ENCODE results near the gene SSC5D.

The SSC5D gene

GRCh38 chr19:55553217-55554182, 65.3 kb downstream of the SSC5D start:
- TF ChIP-seq SUZ12 (IDR thresholded peaks at IDR 0.05; ENCODE audit: extremely low read depth, insufficient read depth, insufficient read length) (no peak), YY1 (IDR thresholded peaks at IDR 0.05; ENCODE audit: insufficient read depth, insufficient read length) (no peak), ZNF274 (IDR thresholded peaks at IDR 0.05; ENCODE audit: low read depth, low read length) (no peak)
- no peak for DNase-seq (ENCODE audit: low read depth, low spot score)
- H3K27me3 ChIP-seq (ENCODE audit: insufficient read depth, insufficient read length), result peaks cover 21% of the 10 kb centered on the region
- no peak overlapping the region for H3K4me3 ChIP-seq (ENCODE audit: insufficient read length, low read depth)
- H3K9me3 ChIP-seq (ENCODE audit: insufficient read depth, low read length), result no peaks in the 10 kb centered on the region
- peaks cover 2% of the 10 kb centered on the region for H3K4me1 ChIP-seq (ENCODE audit: insufficient read depth, insufficient read length)
- no peak overlapping the region for H3K9ac ChIP-seq (ENCODE audit: insufficient read length, low read depth)
- no peaks in the 10 kb centered on the region for H3K36me3 ChIP-seq (ENCODE audit: insufficient read depth, insufficient read length, low read length)

DNA sequence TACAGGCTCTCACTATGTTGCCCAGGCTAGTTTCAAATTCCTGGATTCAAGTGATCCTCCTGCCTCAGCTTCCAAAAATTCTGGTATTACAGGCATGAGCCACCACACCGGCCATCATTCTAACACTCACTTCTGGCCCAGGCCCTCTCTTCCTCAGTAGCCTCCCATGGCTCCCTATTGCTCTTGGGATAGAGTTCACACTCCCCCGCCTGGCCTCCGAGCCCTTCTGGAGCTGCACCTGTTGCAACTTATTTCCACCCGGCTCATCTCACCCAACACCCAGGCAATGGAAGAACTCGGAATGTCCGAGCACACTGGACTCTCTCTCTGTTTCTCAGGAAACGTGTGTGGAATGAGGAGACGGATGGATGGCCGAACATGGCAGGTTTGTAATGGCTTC, 66.1 kb downstream of the SSC5D start:
- Histone ChIP-seq H3K9ac (ENCODE audit: insufficient read length, low read depth) (no peak overlapping the region), H3K4me3 (ENCODE audit: insufficient read length, low read depth) (no peak overlapping the region), H3K9me3 (ENCODE audit: insufficient read depth, low read length) (no peaks in the 10 kb centered on the region), H3K27me3 (ENCODE audit: insufficient read depth, insufficient read length) (peaks cover 21% of the 10 kb centered on the region), H3K4me1 (ENCODE audit: insufficient read depth, insufficient read length) (peaks cover 2% of the 10 kb centered on the region), H3K36me3 (ENCODE audit: insufficient read depth, insufficient read length, low read length) (no peaks in the 10 kb centered on the region)
- DNase-seq (ENCODE audit: low read depth, low spot score), result no peak
- TF ChIP-seq ZNF274 (IDR thresholded peaks at IDR 0.05; ENCODE audit: low read depth, low read length) (no peak), YY1 (IDR thresholded peaks at IDR 0.05; ENCODE audit: insufficient read depth, insufficient read length) (no peak), SUZ12 (IDR thresholded peaks at IDR 0.05; ENCODE audit: extremely low read depth, insufficient read depth, insufficient read length) (no peak)

DNA sequence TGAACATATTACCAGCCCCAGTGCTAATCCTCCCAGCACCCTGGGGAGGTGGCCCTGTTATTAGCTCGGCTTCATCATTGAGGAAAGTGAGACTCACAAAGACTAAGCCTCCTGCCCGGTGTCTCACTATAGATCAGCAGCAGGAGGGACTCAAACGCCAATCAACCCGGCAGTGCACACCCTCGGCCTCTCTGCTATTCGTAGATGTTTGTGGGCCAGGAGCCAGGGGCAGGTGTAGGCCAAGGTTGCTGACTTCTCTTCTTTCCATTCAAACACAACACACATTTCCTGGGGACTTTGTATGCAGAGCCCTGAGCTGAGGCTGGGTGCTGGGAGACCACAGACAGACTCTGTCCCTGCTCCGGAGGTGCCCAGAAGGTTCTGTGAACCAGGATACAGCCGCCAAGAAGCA, 66.5 kb downstream of the SSC5D start:
- peaks cover 2% of the 10 kb centered on the region for H3K4me1 ChIP-seq (ENCODE audit: insufficient read depth, insufficient read length)
- TF ChIP-seq YY1 (IDR thresholded peaks at IDR 0.05; ENCODE audit: insufficient read depth, insufficient read length) (no peak), SUZ12 (IDR thresholded peaks at IDR 0.05; ENCODE audit: extremely low read depth, insufficient read depth, insufficient read length) (no peak), ZNF274 (IDR thresholded peaks at IDR 0.05; ENCODE audit: low read depth, low read length) (no peak)
- DNase-seq (ENCODE audit: low read depth, low spot score), result no peak

GRCh38 chr19:55559684-55560083, 71.4 kb downstream of the SSC5D start:
- H3K4me1 ChIP-seq (ENCODE audit: insufficient read depth, insufficient read length), result no peaks in the 10 kb centered on the region
- no peak overlapping the region for H3K4me3 ChIP-seq (ENCODE audit: insufficient read length, low read depth)
- H3K9me3 ChIP-seq (ENCODE audit: insufficient read depth, low read length), result no peaks in the 10 kb centered on the region
- TF ChIP-seq YY1 (IDR thresholded peaks at IDR 0.05; ENCODE audit: insufficient read depth, insufficient read length) (no peak), SUZ12 (IDR thresholded peaks at IDR 0.05; ENCODE audit: extremely low read depth, insufficient read depth, insufficient read length) (no peak), ZNF274 (IDR thresholded peaks at IDR 0.05; ENCODE audit: low read depth, low read length) (no peak)
- no peak for DNase-seq (ENCODE audit: low read depth, low spot score)
- no peak overlapping the region for H3K9ac ChIP-seq (ENCODE audit: insufficient read length, low read depth)
- no peaks in the 10 kb centered on the region for H3K27me3 ChIP-seq (ENCODE audit: insufficient read depth, insufficient read length)
- H3K36me3 ChIP-seq (ENCODE audit: insufficient read depth, insufficient read length, low read length), result no peaks in the 10 kb centered on the region

More for the DNA sequence above, 66.5 kb downstream of the SSC5D start:
- Histone ChIP-seq H3K9me3 (ENCODE audit: insufficient read depth, low read length) (no peaks in the 10 kb centered on the region), H3K27me3 (ENCODE audit: insufficient read depth, insufficient read length) (peaks cover 21% of the 10 kb centered on the region), H3K36me3 (ENCODE audit: insufficient read depth, insufficient read length, low read length) (no peaks in the 10 kb centered on the region), H3K4me3 (ENCODE audit: insufficient read length, low read depth) (no peak overlapping the region), H3K9ac (ENCODE audit: insufficient read length, low read depth) (no peak overlapping the region)

GRCh38 chr19:55563261-55563690, 75.0 kb downstream of the SSC5D start:
- TF ChIP-seq YY1 (IDR thresholded peaks at IDR 0.05; ENCODE audit: insufficient read depth, insufficient read length) (no peak), ZNF274 (IDR thresholded peaks at IDR 0.05; ENCODE audit: low read depth, low read length) (no peak), SUZ12 (IDR thresholded peaks at IDR 0.05; ENCODE audit: extremely low read depth, insufficient read depth, insufficient read length) (no peak)
- no peaks in the 10 kb centered on the region for H3K27me3 ChIP-seq (ENCODE audit: insufficient read depth, insufficient read length)
- DNase-seq (ENCODE audit: low read depth, low spot score), result no peak
- H3K9ac ChIP-seq (ENCODE audit: insufficient read length, low read depth), result no peak overlapping the region
- no peaks in the 10 kb centered on the region for H3K4me1 ChIP-seq (ENCODE audit: insufficient read depth, insufficient read length)
- H3K9me3 ChIP-seq (ENCODE audit: insufficient read depth, low read length), result no peaks in the 10 kb centered on the region
- no peaks in the 10 kb centered on the region for H3K36me3 ChIP-seq (ENCODE audit: insufficient read depth, insufficient read length, low read length)
- H3K4me3 ChIP-seq (ENCODE audit: insufficient read length, low read depth), result no peak overlapping the region

GRCh38 chr19:55566823-55567222, 78.6 kb downstream of the SSC5D start:
- no peak overlapping the region for H3K4me3 ChIP-seq (ENCODE audit: insufficient read length, low read depth)
- H3K9ac ChIP-seq (ENCODE audit: insufficient read length, low read depth), result no peak overlapping the region
- no peaks in the 10 kb centered on the region for H3K27me3 ChIP-seq (ENCODE audit: insufficient read depth, insufficient read length)
- no peaks in the 10 kb centered on the region for H3K36me3 ChIP-seq (ENCODE audit: insufficient read depth, insufficient read length, low read length)
- no peak for DNase-seq (ENCODE audit: low read depth, low spot score)
- no peaks in the 10 kb centered on the region for H3K4me1 ChIP-seq (ENCODE audit: insufficient read depth, insufficient read length)
- no peak for TF ChIP-seq YY1 (IDR thresholded peaks at IDR 0.05; ENCODE audit: insufficient read depth, insufficient read length)
- no peak for TF ChIP-seq SUZ12 (IDR thresholded peaks at IDR 0.05; ENCODE audit: extremely low read depth, insufficient read depth, insufficient read length)
- no peak for TF ChIP-seq ZNF274 (IDR thresholded peaks at IDR 0.05; ENCODE audit: low read depth, low read length)
- H3K9me3 ChIP-seq (ENCODE audit: insufficient read depth, low read length), result no peaks in the 10 kb centered on the region

DNA sequence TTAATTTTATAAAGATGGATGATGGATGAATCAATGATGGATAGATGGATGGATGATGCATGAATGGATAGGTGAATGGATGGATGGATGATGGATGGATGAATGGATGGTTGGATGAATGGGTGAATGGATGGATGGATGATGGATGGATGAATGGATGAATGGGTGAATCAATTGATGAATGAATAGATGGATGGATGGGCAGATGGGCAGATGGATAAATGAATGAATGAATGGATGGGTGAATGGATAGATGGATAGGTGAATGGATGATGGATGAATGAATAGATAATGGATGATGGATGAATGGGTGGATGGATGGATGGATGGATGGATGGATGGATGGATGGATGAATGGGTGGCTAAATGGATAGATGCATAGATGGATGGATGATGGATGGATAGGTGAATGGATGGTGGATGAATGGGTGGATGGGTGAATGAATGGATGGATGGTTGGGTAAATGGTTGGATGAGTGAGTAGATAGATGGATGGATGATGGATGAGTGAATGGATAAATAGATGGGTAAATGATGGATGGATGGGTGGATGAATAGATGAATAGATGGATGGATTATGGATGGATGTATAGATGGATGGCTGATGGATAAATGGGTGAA, 79.6 kb downstream of the SSC5D start:
- no peak for DNase-seq (ENCODE audit: low read depth, low spot score)
- H3K9me3 ChIP-seq (ENCODE audit: insufficient read depth, low read length), result no peaks in the 10 kb centered on the region
- H3K4me1 ChIP-seq (ENCODE audit: insufficient read depth, insufficient read length), result no peaks in the 10 kb centered on the region
- no peak for TF ChIP-seq YY1 (IDR thresholded peaks at IDR 0.05; ENCODE audit: insufficient read depth, insufficient read length)
- TF ChIP-seq ZNF274 (IDR thresholded peaks at IDR 0.05; ENCODE audit: low read depth, low read length), result no peak
- TF ChIP-seq SUZ12 (IDR thresholded peaks at IDR 0.05; ENCODE audit: extremely low read depth, insufficient read depth, insufficient read length), result no peak
- no peak overlapping the region for H3K9ac ChIP-seq (ENCODE audit: insufficient read length, low read depth)
- no peaks in the 10 kb centered on the region for H3K36me3 ChIP-seq (ENCODE audit: insufficient read depth, insufficient read length, low read length)
- no peaks in the 10 kb centered on the region for H3K27me3 ChIP-seq (ENCODE audit: insufficient read depth, insufficient read length)
- no peak overlapping the region for H3K4me3 ChIP-seq (ENCODE audit: insufficient read length, low read depth)

All from NT2/D1 (cell line).